GM18498 (cell line): ENCODE measurements around the gene ERF.

Experiments
- ATAC-seq: cut with Tn5 transposase; IDR thresholded peaks from one replicate; pipeline ENCODE4 v1.9.1; 2021; ENCODE audit warnings: mild to moderate bottlenecking, moderate library complexity; ENCODE audit not compliant: unreplicated experiment

Gene ERF

DNA sequence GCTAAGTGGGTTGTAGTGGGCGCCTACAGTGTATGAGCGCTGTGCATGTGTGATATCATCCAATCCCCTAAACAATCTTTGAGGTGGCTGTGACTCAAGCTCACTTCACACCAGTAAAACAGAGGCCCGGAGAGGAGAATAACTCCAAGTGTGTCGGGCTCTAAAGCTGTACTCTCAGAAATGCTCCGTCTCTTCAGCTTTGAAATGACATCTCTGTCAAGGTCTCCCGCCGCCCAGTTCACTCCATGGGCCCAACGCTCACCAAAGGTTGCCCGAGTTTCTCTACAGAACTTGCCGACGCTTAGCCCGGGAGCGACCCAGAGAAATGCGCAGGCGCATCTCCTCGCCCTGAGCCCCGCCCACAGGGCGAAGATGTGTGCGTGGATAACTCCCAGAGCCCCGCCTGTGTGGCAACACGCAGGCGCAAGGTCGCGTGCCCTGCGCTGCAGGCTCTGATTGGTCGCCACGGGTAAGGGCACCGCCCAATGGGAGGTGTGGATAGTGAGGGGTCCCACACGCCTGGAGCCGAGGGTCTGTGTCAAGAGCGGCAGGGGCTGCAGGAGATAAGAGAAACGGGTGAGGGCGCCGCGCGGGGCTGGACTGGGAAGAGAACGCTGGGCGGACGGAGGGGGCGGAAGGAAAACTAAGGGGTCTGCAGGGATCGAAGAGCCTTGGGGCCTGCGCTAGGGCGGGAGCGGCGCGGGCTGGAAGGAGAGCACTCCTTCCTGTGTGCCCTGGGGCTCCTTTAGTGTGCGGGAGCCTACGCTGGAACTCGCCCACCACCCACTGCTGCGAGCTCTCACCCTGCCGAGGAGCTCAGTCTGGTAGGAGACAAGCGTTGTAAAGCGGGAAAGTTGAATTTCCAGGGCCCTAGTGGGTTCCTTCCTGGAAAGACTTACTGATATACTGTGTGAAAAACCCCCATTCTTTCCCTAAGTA, 34.8 kb downstream of the ERF start, which contains the start of gene ZNF526:
TSS of gene ZNF526 (plus strand) at position 501 of the 939 bp plus-strand sequence. CDS start 4,092 bp downstream, outside the sequence.
- peak; percentile 76 for ATAC-seq

DNA sequence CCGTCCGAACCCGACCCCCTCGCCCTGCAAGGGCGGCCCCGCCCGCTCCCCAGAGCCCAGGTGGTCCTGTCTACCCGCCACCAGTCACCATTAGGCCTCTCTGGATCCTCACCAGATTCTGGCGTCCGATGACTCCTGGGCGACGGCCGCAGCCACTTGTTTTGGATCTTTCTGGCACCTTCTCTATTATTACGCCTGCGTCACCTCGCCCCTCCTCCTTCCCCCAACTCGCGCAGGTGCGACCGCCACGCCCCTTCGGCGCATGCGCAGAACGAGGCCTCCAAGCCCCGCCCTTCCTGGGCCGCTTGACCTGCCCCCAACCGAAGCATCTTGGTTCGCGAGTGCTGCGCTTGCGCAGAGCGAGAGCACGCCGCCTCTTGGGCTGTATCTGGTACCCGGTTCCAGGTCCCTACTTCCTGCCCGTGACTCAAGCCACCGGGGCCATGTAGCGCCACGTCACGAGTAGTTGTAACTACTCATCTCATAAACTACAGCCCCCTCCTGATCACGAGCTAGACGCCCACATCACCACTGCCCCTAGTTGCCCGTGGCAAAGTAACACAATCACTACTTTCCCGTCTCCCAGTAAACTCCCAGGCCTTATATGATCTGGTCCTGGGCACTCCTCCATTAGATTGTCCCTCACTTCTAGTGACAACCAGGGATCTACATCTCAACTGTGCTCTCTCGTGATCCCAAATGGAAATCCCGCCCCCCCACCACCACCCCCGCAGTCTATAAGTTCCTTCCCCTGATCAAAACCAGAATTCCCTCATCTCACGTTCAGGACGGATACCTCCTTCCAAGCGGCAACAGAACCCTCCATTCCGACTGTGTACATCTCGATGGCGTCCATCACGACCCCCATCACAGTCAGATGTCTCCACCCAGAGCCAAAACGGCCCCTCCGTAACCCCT, 37.1 kb downstream of the ERF start, which contains the start of gene DEDD2:
TSS of gene DEDD2 (minus strand) at position 158 of the 918 bp plus-strand sequence. CDS start 670 bp downstream, outside the sequence.
- ATAC-seq: peak; percentile 69

DNA sequence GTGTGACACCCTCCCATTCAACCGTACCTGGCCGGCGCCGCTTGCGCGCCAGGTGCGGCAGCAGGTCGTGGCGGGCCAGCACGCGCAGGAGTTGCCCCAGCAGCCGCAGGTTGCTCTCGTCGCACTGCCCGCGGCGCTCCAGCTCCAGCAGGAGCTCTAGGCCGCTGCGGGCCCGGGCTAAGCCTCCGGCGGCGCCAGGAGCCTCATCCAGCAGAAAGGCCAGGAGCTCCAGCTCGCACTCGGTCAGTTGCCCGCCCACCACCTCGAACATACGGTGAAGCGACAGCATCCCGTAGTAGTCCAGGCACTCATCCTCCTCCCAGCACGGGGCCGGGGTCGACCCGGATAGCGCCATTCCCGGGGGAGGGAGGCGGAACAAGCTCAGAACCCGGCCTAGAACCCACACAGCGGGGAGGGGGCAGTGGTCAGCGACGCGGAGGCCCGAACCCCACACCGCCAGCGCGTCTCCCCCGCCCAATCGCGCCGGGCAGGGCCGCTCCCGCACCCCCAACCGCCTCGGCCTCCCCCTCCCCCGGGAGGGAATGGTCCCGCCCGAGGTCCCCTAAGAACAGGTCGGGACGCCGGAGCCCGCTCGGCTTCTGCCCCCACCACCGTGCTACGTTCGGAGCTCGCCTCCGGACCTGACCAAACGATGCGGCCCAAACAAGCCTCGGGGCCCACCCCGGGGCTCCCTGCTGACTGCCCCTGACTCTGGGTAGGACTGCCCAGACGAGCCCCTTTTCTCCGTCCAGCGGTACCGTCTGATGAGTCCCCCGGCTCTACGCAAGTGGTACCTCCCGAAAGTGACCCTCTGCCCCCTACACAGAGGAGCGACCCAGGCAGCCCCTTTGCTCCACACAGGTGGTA, 38.0 kb downstream of the ERF start:
- ATAC-seq: peak; percentile 15

DNA sequence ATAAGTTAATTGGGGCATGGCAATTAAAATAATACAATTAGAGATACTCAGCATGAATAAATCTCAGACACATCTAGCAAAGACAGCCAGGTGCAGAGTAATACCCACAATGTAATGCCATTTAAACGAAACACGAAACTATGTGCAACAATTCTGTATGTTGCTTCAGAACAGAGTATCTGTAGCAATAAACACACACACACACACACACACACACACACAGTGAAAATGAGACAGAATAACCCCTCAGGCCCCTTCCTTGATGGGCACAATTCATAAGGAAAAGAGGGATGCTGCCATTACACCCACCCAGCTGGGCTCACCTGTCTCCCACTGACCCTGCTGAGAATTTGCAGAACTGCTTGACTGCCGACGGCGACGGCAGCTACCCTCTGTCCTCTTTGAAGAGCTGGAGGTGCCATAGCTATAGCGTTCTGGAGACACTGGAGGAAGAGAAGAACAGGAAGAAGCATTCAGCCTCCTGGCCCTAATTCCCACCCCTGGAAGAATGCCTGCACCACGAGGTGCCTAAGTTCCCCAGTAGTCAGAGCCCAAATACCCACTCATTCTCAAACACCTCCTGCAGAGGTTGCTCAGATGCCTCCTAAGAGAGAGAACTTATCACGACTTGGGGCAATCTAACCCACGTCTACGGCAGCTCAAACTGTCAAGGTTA, 40.0 kb downstream of the ERF start:
- ATAC-seq: no peak

DNA sequence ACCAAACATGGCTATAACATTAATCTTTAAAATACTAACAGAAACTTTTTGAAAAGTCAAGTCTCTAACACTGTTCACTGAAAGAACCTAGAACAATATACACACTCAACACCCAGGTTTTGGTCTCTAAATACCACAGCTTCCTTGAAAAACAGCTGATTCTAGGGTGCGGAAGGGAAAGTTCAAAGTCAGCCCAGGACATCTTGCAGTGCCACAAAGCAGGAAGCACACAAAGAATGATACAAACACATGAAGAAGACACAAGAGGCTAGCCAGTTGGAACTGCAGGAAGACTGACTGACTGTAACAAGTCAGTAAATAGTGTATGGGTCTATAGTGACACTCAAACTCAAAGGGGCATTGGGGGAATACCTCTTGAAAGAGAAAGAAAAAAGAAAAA, 42.0 kb downstream of the ERF start:
- ATAC-seq: no peak

DNA sequence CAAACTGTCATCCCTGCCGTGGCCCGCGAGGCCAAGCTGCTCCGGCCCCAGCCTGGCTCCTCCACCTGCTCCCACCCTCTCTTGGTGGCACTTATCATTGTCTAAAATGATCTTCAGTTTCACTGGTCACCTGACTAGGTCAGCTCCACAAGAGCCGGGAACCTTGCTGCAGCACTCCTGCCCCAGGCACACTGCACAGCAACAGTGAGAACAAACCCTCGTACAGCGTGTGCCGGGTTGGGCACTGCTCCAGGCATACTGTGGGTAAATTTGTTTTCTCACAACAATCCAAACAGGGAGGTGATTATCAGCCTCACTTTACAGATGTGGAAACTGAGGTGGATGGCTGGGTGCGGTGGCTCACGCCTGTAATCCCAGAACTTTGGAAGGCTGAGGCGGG, 46.3 kb downstream of the ERF start:
- ATAC-seq: no peak

DNA sequence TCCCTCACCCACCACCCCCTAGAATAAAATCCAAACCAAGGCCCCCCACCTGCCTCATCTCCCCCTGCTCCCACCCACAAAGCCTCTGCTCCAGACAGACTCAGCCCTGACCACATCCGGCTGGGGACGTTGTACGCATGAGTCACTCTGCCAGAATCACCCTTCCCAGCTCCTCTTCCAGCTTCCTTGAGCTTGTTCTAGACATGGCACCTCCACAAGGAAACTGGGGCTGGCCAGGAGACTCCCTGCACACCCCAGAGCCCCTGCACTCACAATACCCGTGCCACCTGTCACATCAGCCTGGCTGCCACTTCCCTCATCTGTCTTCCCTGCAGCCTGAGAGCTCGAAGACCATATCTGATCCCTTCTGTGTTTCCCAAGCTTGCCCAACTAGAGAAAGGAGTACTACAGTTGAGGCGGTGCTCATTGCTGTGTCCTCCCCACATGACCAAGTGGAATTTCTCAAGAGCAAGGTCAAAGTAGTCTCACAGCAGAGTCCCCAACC, 47.1 kb downstream of the ERF start:
- ATAC-seq: no peak

DNA sequence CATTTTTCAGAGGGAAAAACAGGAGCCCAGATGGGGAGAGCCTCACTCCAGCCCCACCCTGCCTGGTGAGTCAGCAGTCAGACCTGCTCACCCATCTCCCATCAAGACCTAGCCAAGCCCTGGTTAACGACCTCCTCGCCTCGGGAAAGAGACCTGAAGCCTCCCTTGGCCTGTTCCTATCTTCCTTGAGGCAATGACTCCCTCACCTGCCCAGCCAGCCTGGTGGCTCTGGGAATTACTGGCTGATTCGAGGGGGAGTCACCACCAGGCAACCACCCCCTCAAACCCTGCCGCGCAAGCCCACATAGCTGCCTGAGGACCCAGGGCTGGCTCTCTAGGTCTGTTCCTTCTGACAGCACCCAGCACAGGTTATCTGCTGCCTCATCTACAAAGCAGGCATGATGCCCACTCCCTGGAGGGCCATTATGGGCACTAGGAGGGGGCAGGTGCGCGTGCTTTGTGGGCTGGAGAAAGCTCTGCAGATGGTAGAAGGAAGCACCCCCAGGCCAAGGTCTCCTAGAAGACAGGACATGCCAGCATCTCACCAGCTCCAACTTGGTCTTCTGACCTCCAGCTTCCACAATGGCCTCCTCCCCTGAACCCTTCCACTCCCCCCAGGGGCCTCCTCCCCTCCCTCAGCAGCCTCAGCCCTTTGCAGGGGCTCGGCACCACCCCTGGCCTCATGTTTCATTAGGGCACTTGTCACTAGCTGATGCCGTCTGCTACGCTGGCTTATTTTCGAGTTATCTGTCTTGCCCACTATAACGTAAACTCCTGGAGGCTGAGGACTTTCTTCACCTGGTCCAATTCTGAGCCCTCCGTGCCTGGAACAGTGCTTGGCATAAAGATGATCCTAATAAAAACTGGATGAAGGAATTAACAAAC, 47.8 kb downstream of the ERF start:
- no peak for ATAC-seq

DNA sequence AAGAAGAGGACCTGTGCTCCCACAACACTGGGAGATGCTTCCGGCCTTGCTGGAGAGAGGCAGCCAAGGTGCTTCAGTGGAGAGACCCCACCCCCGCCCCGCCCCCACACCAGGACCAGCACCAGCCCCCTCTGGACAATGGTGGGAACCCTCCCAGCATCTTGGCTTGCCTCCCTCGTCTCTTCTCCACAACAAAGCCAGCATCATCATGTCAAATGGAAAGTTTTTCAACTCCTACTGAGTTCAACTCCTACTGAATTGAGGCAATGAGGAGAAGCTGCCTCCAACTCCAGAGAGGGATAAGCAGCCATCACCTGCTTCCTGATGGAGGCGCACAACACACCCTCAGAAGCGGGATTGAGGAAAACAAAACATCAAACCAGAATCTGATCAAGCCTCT, 50.3 kb downstream of the ERF start:
- ATAC-seq: no peak

DNA sequence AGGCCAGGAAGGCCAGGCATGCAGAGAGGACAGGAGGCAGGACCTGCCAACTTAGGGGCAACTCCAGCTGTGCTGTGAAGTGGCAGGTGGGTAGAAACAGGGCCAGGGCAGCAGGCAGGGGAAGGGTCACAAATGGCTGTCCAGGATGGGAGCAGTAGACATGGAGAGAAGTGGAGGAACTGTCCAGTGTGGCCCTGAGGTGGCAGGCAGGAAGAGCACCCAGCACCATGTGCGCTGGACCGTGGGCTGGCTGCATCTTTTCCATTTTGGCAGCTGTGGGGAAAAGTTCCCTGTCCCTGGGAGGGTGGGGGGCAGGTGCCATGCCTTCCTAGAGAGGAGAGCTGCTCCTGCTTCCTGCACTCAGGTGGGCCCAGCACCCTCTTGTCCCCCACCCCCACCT, 51.2 kb downstream of the ERF start:
- ATAC-seq: no peak

DNA sequence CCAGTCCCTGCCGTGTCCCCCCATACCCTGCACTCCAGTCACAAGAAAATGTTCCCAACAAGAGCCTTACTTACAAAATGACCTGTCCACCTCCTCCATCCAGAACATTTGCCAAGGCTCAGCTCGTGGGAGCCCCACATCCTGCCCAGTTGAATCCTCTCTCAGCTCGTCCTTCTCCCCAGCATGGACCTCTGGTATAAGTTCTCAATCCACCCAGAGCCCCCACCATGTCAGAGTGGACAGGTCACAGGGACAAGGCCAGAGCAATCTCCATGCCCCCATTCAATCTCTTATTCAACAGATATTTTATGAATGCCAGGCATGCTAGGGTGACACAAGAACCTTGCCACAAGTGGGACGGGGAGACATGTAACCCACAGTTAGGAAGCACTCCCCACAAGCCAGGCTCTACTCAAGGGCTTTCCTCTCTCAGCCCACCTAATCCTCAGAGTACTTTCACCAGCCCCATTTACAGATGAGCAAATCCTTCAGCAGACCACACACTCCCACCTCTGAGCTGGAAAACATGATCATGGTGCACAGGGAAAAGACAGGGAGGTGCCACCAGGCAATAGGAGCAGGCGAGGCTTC, 52.5 kb downstream of the ERF start:
- no peak for ATAC-seq

DNA sequence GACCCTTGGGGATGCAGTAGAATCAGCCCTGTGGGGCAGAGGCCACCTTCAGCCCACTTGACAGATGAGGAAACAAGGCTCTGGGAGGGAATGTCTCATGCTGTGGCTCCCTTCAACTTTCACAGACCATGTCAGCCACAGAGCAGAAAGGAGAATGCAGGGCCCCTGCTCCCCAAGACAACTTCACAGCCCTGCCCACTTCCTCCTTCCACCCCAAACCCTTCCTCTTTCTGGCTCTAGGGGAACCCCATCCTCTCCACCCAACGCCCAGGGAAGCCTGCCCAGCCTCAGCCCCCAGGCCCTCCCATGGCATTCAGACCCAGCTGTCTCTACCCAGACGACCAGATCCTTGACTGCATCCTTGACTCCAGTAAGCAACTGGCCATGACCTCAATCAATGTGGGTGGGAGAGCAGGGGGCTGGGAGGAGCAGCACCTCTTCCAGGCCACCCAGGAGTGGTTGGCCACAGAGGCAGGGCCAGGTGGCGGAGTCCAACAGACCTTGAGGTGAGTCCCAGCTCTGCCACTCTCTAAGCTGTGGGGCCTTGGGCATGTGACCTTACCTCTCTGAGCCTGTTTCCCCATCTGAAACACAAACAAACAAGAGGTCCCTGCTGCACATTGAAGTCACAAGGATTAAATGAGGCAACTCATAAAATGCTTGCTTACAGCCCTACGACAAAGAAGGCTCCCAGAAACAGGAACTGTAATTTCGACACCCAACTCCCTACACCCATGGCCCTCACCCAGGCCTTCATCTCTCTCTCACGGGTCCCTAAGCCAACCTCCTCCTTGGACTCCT, 53.2 kb downstream of the ERF start:
- ATAC-seq: peak; percentile 35

DNA sequence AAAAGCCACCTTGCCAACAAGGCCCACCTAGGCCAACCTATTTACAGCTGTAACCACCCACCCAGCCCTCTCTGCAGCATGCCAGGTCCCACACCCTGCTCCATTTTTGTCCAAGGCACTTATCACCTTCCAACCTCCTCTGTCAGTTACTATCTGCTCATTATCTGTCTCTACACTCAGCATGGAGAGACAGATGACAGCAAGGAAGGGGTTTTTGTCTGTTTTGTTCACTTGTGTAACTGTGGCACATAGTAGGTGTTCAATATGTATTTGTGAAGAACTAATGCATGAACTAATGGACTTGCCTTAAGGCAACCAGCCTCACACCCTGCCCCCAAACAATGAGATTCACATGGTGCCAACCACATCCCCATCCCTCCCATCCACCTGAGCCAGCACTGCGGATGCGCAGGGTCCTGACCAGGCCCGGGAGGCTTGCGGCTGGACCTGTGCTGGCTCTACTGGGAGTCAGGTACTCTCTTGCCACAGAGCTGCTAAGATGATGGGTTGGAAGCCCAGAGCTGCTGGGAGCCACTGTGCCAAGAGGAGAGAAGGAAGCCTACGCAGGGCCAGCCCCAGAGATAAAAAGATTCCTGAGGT, 54.7 kb downstream of the ERF start:
- ATAC-seq: no peak

DNA sequence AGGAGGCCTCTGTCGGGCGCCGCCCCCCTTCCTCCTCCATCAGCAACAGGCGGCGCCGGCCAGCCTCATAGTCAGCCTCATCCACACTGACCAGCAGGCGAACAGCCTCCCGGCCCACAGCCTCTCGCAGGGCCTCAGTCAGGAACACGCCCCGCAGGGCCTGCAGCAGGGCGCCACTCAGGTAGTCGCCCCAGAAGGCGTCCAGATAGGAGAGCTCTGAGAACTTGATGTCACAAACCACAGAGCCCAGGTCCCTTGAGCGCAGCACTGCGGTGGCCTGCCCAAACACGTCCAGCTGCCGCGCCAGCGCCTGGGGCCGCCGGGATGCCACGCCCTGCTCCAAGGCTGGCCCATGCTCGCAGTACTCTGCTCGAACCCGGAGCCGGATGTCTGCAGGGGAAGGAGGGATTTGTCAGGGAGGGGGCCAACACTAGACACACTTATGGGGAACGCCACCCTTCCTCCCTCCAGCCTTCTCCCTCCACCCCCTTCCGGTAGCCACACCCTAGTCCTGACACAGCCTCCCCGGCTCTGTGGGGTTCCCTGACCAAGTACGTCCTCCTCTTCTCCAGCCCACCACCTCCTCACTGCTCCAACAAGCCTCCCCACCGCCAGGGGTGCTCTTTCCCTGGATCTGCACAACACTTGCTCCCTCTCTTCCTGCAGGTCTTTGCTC, 55.4 kb downstream of the ERF start:
- peak; percentile 53 for ATAC-seq

DNA sequence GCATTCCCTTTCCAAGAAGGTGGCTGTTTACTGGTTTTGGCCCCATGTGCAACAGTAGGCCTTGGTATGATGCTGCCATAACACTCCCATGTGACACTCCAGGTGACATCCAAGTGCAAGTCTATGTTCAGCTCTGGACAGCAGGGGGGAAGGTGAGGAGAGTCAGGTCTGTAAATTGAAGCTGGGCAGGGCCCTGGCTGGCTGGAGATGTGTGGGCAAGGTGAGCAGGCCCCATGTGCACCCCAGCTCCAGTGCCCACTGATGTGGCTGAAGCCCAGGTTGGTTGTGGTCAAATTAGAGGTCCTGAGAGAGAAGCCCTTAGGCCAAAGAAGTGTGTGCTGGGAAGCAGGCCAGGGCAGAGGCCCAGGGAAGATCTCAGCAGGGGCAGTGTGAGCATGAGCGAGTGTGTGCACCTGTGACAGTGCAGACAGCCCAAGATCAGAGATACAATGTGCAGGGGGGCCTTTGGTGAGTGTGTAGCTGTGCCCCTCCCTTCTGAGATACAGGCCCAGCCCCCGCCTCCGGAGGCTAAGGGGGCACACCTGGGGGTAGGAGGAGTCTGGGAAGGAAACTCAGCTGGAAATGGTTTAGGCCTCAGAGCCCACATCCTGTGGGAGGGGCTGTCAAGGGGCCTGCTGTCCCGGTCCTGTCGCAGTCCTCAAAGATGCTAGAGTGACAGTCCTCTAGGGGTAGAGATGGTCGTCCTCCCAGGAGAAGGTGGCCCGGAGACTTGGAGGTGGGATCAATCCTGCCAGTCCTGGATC, 56.1 kb downstream of the ERF start:
- ATAC-seq: peak; percentile 45
